Erythroblast (primary cell): ENCODE data around the gene HOXA7.

Experiments
- GATA1 ChIP-seq: IDR thresholded peaks from 2 replicates; pipeline ENCODE4 v1.6.1; 2011; ENCODE audit warnings: low read depth, mild to moderate bottlenecking, control low read depth, low read length, moderate library complexity
- POLR2A ChIP-seq: IDR thresholded peaks from 2 replicates; pipeline ENCODE4 v1.6.1; 2011; ENCODE audit warnings: mild to moderate bottlenecking, low read length

GRCh38 chr7:27161214-27161720 lies 4.8 kb upstream of the HOXA7 start:
- no peak for TF ChIP-seq POLR2A
- TF ChIP-seq GATA1 = no peak
